Amniotic stem cell (primary cell): ENCODE results near the gene C3orf18.
A peak's percentile ranks its signal among the peaks of the same experiment; 100 is the strongest.

Experiments used
- DNase-seq: peaks from one replicate; lab custom pipeline; 2025; lab: John Stamatoyannopoulos, UW

C3orf18 gene

DNA sequence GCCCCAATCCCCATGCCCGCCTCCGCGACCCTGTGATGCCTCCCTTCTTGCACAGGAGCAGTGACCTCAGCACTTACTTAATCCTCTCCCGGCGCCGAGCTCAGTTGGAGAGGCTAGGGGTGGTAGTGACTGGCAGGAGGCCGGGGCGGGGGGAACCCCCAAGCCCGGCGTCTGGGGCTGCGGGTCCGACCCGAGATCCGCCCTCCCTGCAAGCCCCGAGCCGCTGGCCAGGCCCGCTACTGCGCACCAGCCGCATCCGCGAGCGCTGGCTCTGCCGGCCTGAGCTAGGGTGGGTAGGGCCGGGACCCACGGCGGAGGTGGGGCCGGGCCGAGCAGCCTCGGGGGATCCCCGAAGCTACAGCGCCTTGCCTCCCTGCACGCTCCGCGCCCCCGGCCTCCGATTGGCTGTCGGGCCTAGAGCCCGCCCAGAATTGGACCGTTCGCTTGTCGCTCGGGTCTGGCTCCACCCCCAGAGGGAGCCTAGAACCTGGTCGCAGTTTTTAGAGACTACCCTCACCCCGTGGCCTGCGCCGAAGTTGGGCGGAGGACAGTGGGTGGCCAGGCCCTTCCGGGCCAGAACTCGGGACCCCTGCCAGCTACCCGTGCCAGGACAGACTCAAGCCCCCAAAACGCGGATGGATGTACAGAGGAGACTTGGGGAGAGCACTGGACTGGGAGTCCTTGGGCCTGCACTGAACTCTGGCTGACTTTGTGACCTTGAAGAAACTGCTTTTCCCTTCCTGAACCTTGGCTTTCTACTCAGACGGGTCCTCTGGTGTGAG is at the start of gene C3orf18:
C3orf18 (minus strand) TSS at position 362 of the 782 bp plus-strand sequence. CDS start 2,048 bp downstream, outside the sequence.
- DNase-seq, result no peak

DNA sequence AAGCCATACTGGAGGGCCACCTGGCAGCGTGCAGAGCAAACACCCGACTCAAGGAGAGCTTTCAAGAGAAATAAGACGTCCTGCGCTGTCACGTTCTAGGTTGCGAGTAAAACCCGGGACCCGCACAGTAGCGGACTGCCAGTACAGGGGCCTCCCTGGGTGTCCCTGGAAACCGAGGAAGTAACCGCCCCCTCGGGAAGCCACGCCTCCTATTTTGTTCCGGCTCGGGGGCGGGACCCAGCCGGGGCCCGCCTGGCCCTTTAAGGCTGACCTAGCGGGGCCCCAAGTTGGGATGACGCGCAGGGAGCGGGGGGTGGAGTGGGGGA is 49.2 kb upstream of the C3orf18 start:
- DNase-seq, result peak; percentile 91

- peak; percentile 64 for DNase-seq
Measured at GRCh38 chr3:50616003-50616769, 48.6 kb upstream of the C3orf18 start.

DNA sequence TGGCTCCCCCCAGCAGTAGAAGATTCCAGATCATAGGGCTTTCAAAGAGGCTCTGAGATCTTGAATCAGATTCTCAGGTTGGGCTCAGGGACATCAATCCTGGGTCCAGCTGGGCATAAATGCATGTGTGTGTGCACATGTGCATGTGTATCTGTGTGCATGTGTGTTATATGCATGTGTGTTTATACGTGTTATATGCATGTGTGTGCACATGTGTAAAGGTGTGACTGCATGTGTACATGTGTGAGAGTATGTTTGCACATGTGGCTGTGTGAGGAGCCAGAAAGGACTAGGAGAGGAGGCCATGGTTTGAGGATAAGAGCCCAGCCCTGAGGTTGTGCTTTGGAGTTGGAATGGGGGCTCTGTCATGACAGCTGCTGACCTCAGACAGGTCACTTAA is 47.6 kb upstream of the C3orf18 start:
- DNase-seq, result no peak

GRCh38 chr3:50612970-50613846 is 45.7 kb upstream of the C3orf18 start:
- DNase-seq, result no peak

DNA sequence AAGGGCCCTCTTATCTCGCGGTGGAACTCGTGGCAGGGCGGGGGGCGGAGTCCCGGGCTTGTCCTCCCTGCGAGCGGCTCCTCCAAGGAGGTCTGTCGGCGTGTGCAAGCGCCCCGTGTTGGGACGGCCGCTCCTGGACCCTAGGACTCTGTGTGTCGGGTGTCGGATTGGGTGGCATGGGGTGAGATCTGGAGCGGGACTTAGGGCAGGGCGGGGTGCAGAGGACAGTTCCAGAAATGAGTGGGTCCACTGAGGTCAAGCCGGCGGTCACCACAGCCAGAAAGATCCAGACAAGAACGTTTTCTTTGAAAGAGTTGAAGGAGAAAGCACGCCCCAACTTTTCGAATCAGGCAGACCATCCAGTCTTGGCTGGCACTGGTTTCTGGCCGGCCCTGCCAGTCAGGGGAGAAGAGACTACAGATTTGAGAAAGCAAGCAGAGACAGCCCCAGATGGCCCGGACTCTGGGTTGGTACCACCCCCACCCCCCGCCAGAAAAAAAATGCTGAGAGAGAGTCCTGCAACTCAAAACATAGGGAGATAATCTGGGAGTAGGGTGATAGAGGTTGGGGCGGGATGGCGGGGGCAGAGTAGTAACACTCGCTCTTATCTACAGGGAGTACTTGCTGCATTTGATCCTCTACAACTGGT is 44.8 kb upstream of the C3orf18 start:
- DNase-seq, result no peak

- DNase-seq, result peak; percentile 66
Measured at GRCh38 chr3:50611464-50612233, 44.1 kb upstream of the C3orf18 start, which contains the start of gene CISH. Gene CISH, minus strand, starts transcription at chr3:50611774. Its CDS starts 124 bp downstream, at chr3:50611650.

GRCh38 chr3:50610992-50611463 is 43.5 kb upstream of the C3orf18 start:
- DNase-seq, result no peak

DNA sequence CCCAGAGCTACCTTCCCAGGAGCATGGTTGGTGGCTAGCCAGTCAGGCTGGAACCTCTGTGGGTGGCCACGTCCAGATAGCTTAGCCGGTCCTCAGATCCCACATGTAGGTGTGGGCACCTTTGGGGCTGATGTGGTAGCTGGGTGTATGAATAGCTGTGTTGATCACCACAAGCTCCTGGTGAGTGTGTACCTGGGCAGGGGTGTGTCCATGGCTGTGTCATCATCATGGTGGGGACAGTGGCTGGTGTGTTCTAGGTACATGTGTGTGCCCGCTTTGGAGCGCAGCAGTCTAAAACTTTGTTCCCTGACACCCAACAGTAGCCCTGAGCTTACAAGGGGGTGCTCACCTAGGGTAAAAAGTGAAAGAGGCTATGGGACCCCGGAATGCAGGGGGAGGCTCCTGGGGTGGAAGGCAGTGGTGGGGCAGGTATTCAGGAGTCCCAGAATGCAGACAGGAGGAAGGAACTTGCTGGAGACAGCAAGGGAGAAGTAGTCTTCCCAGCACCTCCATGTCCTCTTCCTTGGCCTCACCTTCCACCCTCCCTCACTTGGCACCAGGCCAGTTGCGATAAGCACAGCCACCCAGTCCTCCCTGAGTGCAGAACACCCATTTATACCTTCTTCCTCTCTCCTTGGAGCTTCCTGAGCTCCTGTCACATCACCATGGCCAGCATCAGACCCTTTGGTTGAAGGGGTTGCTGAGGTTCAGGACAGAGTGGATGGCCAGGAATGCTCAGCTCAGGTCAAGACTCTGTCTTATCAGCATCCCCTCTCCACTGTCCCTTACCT is 42.8 kb upstream of the C3orf18 start:
- DNase-seq, result no peak

DNA sequence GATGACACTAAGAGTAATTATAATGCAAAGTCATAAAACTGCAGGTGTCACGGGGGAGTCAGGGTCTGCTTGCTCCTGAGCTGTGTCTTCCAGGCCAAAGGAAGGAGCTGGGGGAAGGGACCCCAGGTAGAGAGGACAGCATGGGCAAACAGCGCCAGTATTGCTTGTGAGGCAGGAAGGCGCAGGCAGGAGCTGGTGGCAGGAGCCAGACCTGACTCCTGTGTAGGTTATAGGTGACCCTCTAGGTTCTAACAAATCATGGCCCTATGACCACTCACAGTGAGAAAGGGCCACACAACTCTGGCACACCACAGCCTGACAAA is 42.2 kb upstream of the C3orf18 start:
- DNase-seq, result no peak

DNA sequence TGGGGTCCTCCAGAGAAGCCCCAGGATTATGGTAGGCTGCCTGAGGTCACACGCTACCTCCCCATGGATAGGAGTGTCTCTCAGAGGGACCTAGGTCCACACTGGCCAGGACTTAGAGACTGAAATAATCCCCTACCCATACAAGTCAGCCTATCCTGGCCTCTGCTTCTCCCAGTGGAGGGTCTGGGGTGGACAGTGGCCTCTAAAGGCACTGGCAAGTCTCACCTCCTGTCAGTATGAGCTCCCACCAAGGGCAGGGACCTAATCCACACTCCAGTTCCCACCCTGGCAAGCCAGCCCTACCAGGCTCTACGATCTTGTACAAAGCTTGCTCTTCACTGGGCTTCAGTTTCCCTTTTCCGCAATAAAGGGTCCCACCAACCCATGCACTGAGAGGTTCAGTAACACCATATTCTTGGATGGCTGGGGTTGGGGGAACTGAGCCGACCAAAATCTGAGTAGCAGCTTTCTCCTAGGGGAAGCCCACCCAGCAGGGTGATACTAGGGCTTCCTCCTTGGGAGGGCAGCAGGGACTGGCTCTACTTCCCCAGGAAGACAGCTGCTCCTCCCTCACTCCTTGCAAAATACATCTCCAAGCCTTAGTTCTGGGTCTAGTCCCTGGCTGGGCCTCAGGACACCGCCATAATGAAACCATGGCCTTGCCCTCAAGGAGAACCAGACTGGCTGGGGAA is 41.7 kb upstream of the C3orf18 start:
- DNase-seq, result no peak

DNA sequence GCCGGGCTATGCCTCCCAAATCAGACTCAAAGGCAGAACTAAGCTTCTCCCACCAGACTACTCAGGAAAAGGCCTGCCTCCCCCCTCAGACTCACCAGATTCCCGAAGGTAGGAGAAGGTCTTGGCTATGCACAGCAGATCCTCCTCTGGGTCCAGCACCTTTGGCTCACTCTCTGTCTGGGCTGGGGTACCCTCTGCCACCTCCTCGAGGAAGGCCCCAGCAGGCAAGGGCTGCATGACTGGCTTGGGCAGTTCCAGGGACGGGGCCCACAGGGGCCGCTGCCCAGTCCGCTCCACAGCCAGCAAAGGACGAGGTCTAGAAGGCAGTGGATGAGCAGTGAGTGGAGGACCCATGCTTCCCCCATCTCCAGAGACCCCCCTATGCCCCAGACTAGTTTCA is 40.7 kb upstream of the C3orf18 start:
- no peak for DNase-seq

DNA sequence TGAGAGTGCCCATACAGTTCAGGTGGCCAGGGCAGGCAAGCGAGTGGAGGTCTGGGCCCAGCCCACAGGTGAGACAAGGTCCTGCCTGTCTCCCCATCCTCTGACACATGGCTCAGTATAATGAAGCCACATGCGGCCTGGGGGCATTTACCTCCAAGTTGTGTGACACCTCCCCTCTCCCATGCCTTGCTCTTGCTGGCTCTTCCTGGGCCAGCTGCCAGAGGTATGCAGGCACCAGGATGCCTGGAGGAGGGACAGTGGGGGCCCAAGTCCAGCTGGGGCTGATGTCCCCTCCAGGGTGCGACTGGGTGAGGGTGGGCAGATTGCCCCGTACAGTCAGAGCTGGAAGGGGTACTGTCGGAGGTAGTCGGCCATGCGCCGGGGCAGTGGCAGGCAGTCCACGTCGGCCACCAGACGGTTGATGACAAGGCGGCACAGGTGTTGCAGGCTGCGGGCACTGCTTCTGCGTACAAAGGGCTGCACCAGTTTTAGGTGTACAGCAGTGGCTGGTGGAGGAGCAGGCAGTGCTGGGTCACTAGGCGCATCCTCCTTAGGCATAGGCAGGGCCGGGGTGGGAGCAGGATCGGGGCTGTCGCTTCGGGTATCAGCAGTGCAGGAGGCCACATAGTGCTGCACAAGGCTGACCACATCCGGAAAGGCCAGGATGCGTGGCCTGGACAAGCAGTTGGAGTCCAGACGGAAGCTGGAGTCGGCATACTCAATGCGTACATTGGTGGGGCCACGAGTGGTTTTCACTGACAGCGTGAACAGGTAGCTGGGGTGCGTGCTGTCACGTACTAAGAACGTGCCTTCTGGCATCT is 39.9 kb upstream of the C3orf18 start:
- DNase-seq, result no peak

- DNase-seq, result no peak
Measured at GRCh38 chr3:50606596-50606995, 39.0 kb upstream of the C3orf18 start.

DNA sequence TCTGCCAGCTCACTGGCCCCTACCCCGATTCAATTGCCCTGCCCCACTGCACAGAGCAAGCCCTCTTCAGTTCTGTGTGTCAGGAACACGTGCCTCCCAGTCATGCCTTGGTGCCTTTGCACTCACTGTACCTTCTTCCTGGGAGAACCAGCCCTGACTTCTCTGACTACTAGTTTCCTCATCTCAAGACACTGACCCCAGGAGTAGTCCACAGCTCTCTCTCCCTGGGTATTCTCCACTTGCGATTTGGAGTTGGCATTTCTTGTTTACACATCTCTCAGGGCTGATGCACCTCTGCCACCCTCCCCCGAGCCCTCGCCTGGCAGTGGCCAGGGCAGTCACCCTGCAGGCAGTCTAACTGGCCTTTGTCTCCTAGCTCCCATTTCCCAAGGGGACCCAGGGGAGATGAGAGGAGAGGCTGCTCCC is 38.4 kb upstream of the C3orf18 start:
- DNase-seq, result no peak

GRCh38 chr3:50604628-50605588 is 37.4 kb upstream of the C3orf18 start:
- no peak for DNase-seq

GRCh38 chr3:50604110-50604621 is 36.6 kb upstream of the C3orf18 start:
- no peak for DNase-seq
